HG03558 (cell line): ENCODE results near the gene C16orf92.
"Not testable (repeated sequence)": the region's sequence is repeated elsewhere in the genome, so short reads cannot be mapped to it uniquely, and the experiment has no call there.

Experiments used
- ATAC-seq: cut with Tn5 transposase; IDR thresholded peaks from one replicate; pipeline ENCODE4 v1.9.1; 2021; ENCODE audit warnings: moderate number of reproducible peaks; ENCODE audit not compliant: unreplicated experiment; ENCODE audit errors: extremely low read depth

The C16orf92 gene

GRCh38 chr16:30003670-30004423 is 19.2 kb upstream of the C16orf92 start:
- ATAC-seq: no peak

GRCh38 chr16:30004424-30004776 is 18.6 kb upstream of the C16orf92 start:
- ATAC-seq: no peak

- no peak for ATAC-seq
Measured at GRCh38 chr16:30004811-30005242, 18.2 kb upstream of the C16orf92 start.

- no peak for ATAC-seq
Measured at GRCh38 chr16:30005341-30006094, 17.5 kb upstream of the C16orf92 start.

- ATAC-seq: no peak
Measured at GRCh38 chr16:30006095-30006473, 16.9 kb upstream of the C16orf92 start.

- ATAC-seq: no peak
Measured at GRCh38 chr16:30006659-30007377, 16.2 kb upstream of the C16orf92 start.

GRCh38 chr16:30007378-30007895 is 15.6 kb upstream of the C16orf92 start:
- no peak for ATAC-seq

GRCh38 chr16:30009085-30009862 is 13.7 kb upstream of the C16orf92 start:
- ATAC-seq: no peak

- no peak for ATAC-seq
Measured at GRCh38 chr16:30009990-30010843, 12.8 kb upstream of the C16orf92 start.

GRCh38 chr16:30010844-30011713 is 11.9 kb upstream of the C16orf92 start, which contains the start of gene DOC2A:
Gene DOC2A, minus strand, starts transcription at chr16:30011027. Its CDS starts 805 bp downstream, at chr16:30010222.
- ATAC-seq: no peak

- no peak for ATAC-seq
Measured at GRCh38 chr16:30011714-30012504, 11.1 kb upstream of the C16orf92 start.

- not testable (repeated sequence) for ATAC-seq
Measured at GRCh38 chr16:30012598-30012997, 10.4 kb upstream of the C16orf92 start.

GRCh38 chr16:30015450-30015849 is 7.5 kb upstream of the C16orf92 start:
- ATAC-seq: not testable (repeated sequence)

GRCh38 chr16:30016555-30017276 is 6.3 kb upstream of the C16orf92 start:
- ATAC-seq: no peak

- no peak for ATAC-seq
Measured at GRCh38 chr16:30017277-30017656, 5.7 kb upstream of the C16orf92 start.

- ATAC-seq: not testable (repeated sequence)
Measured at GRCh38 chr16:30017937-30018336, 5.1 kb upstream of the C16orf92 start.

- no peak for ATAC-seq
Measured at GRCh38 chr16:30018731-30019158, 4.3 kb upstream of the C16orf92 start.
